ENCODE measurements around the gene PNCK. TPM values are rescaled to one million over a fixed set of nuclear protein-coding genes. Genes with fewer than 3 reads are reported as not detected.
"Not testable (repeated sequence)": the region's sequence is repeated elsewhere in the genome, so short reads cannot be mapped to it uniquely, and the experiment has no call there.

The PNCK gene
- total RNA-seq, 2 donors from 2014 or later, result 8.5 to 50.6 TPM

DNA sequence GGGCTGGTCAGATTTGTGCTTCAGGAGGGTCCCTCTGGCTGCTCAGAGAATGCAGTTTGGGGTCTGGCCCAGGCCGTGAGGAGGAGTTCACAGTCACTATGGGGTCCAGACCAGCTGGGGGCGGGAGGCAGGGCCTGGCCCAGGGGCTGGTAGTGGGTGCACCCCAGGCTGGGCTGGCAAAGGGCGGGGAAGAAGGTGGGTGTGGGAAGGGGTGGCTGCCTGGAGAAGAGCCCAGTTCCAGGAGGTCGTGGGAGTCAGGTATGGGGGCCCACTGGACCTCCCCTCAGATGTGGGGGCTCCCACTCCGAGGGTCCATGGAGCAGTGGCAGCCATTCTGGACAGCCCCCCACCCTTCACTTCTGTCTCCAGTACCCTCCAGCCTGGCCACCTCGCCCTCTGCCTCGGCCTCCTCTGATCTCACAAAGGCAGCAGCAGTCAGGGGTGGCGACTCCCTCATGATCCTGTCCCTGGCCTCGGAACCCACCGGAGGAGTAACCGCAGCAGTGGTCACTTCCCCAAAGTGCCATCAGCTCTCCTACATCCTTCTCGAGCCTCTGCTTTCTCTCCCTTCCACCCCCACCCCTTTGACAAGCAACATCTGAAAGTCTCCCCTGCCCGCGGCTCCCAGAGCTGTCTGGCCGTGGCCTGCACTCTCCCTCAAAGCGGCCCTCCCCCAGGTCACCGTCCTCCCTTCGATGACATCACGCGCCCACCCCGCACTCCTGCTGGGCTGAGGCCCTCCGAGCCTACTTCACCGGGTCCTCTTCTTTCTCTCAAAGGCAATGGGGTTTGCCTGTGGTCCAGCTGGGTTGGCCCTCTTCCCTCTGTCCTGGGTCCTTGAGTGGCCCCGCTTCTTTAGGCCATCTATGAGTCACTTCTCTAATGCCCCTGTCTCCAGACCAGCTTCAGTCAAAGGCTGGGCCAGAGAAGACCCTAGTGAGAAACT is 12.4 kb upstream of the PNCK start:
- TF ChIP-seq POLR2A (IDR thresholded peaks at IDR 0.05) (no peak), POLR2AphosphoS5 (IDR thresholded peaks at IDR 0.05) (no peak)
- TF ChIP-seq, protein P1, sequence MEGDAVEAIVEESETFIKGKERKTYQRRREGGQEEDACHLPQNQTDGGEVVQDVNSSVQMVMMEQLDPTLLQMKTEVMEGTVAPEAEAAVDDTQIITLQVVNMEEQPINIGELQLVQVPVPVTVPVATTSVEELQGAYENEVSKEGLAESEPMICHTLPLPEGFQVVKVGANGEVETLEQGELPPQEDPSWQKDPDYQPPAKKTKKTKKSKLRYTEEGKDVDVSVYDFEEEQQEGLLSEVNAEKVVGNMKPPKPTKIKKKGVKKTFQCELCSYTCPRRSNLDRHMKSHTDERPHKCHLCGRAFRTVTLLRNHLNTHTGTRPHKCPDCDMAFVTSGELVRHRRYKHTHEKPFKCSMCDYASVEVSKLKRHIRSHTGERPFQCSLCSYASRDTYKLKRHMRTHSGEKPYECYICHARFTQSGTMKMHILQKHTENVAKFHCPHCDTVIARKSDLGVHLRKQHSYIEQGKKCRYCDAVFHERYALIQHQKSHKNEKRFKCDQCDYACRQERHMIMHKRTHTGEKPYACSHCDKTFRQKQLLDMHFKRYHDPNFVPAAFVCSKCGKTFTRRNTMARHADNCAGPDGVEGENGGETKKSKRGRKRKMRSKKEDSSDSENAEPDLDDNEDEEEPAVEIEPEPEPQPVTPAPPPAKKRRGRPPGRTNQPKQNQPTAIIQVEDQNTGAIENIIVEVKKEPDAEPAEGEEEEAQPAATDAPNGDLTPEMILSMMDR (IDR thresholded peaks at IDR 0.05), result no peak

GRCh38 chrX:153685156-153685536 is 11.5 kb upstream of the PNCK start:
- intact Hi-C loops (cut with DNase I), result no loop called here

More for the DNA sequence above, 12.4 kb upstream of the PNCK start:
- DNase-seq (ENCODE audit: low spot score), result no peak
- no peaks in the 10 kb centered on the region for H3K36me3 ChIP-seq
- no peak overlapping the region for H3K4me3 ChIP-seq
- intact Hi-C loops (cut with DNase I), result no loop called here
- no peak overlapping the region for H3K27ac ChIP-seq
- H3K9me3 ChIP-seq, result no peaks in the 10 kb centered on the region
- H3K27me3 ChIP-seq (replicated peaks; ENCODE audit: insufficient read depth), result no peaks in the 10 kb centered on the region
- 80% methylated on average over 19 of the region's 24 CpGs for WGBS
- no peaks in the 10 kb centered on the region for H3K4me1 ChIP-seq (replicated peaks)

GRCh38 chrX:153684467-153685155 is 11.0 kb upstream of the PNCK start:
- no peaks in the 10 kb centered on the region for H3K4me1 ChIP-seq (replicated peaks)
- no peak for TF ChIP-seq POLR2AphosphoS5 (IDR thresholded peaks at IDR 0.05)
- TF ChIP-seq POLR2A (IDR thresholded peaks at IDR 0.05), result no peak
- TF ChIP-seq, protein P1 (IDR thresholded peaks at IDR 0.05), result no peak
- no peak overlapping the region for H3K4me3 ChIP-seq
- DNase-seq (ENCODE audit: low spot score), result no peak
- H3K36me3 ChIP-seq, result no peaks in the 10 kb centered on the region
- 29% methylated on average over 13 of the region's 21 CpGs for WGBS
- H3K27ac ChIP-seq, result no peak overlapping the region
- intact Hi-C loops (cut with DNase I), result no loop called here
- no peaks in the 10 kb centered on the region for H3K27me3 ChIP-seq (replicated peaks; ENCODE audit: insufficient read depth)
- H3K9me3 ChIP-seq, result no peaks in the 10 kb centered on the region

More at GRCh38 chrX:153685156-153685536, 11.5 kb upstream of the PNCK start:
- Histone ChIP-seq H3K4me3 (no peak overlapping the region), H3K9me3 (no peaks in the 10 kb centered on the region), H3K4me1 (replicated peaks) (no peaks in the 10 kb centered on the region), H3K27me3 (replicated peaks; ENCODE audit: insufficient read depth) (no peaks in the 10 kb centered on the region), H3K27ac (no peak overlapping the region), H3K36me3 (no peaks in the 10 kb centered on the region)
- WGBS, result no CpG with 5 or more reads among the region's 21 CpGs
- no peak for TF ChIP-seq POLR2A (IDR thresholded peaks at IDR 0.05)
- TF ChIP-seq, protein P1 (IDR thresholded peaks at IDR 0.05), result no peak
- TF ChIP-seq POLR2AphosphoS5 (IDR thresholded peaks at IDR 0.05), result no peak
- DNase-seq (ENCODE audit: low spot score), result no peak

DNA sequence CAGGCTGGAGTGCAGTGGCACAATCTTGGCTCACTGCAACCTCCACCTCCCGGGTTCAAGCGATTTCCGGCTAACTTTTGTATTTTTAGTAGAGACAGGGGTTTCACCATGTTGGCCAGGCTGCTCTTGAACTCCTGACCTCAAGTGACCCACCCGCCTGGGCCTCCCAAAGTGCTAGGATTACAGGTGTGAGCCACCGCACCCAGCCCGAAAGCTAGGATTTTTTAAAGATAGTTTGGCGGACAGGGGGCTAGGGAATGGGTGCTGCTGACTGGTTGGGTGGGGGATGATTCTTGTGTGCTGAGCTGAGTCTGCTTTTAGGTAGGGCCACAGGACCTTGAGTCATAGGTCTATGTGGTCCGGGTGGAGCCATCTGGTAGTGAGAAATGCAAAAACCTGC is 9.9 kb upstream of the PNCK start:
- intact Hi-C loops (cut with DNase I); H3K27ac ChIP-seq; H3K4me1 ChIP-seq (replicated peaks); H3K27me3 ChIP-seq (replicated peaks; ENCODE audit: insufficient read depth); H3K4me3 ChIP-seq; H3K9me3 ChIP-seq; H3K36me3 ChIP-seq; DNase-seq (ENCODE audit: low spot score): not testable (repeated sequence)
- 100% methylated on average over 8 of the region's 8 CpGs for WGBS

- Histone ChIP-seq H3K4me1 (replicated peaks) (no peaks in the 10 kb centered on the region), H3K27ac (no peak overlapping the region), H3K36me3 (no peaks in the 10 kb centered on the region), H3K4me3 (no peak overlapping the region), H3K27me3 (replicated peaks; ENCODE audit: insufficient read depth) (no peaks in the 10 kb centered on the region), H3K9me3 (no peaks in the 10 kb centered on the region)
- no peak for DNase-seq (ENCODE audit: low spot score)
- TF ChIP-seq POLR2AphosphoS5 (IDR thresholded peaks at IDR 0.05) (no peak), POLR2A (IDR thresholded peaks at IDR 0.05) (no peak)
- TF ChIP-seq, protein P1 (IDR thresholded peaks at IDR 0.05), result no peak
- WGBS, result 69% methylated on average over 9 of the region's 12 CpGs
- intact Hi-C loops (cut with DNase I), result no loop called here
These were observed 7.6 kb upstream of the PNCK start for GRCh38 chrX:153681175-153681574.

All from prostate gland (tissue), 2 donors.